Trophoblast cell (in vitro differentiated cells and primary cell): Measurements from ENCODE around the gene KIRREL2.
"Not testable (repeated sequence)": the region's sequence is repeated elsewhere in the genome, so short reads cannot be mapped to it uniquely, and the experiment has no call there.

ENCODE experiments used
- DNase-seq, 2 donors: peaks; one replicate each; pipeline ENCODE4 v3.0.0-alpha.2; 2016
- H2AFZ ChIP-seq: 2 replicates; pipeline ENCODE4 v1.6.1; 2013; ENCODE audit warnings: low read length, moderate library complexity, mild to moderate bottlenecking; ENCODE audit not compliant: insufficient read depth, poor library complexity
- H2AK5ac ChIP-seq: 2 replicates; pipeline ENCODE4 v1.6.1; 2013; ENCODE audit warnings: mild to moderate bottlenecking, low read length
- H2BK120ac ChIP-seq: 2 replicates; pipeline ENCODE4 v1.6.1; 2013; ENCODE audit warnings: low read length, mild to moderate bottlenecking, moderate library complexity; ENCODE audit not compliant: insufficient read depth, poor library complexity
- H2BK12ac ChIP-seq: 2 replicates; pipeline ENCODE4 v1.6.1; 2013; ENCODE audit warnings: mild to moderate bottlenecking, low read length, moderate library complexity
- H2BK5ac ChIP-seq: 2 replicates; pipeline ENCODE4 v1.6.1; 2013; ENCODE audit warnings: low read length, low read depth, moderate library complexity, mild to moderate bottlenecking; ENCODE audit not compliant: poor library complexity
- H3K14ac ChIP-seq: 2 replicates; pipeline ENCODE4 v1.6.1; 2013; ENCODE audit warnings: mild to moderate bottlenecking, low read length
- H3K18ac ChIP-seq: 2 replicates; pipeline ENCODE4 v1.6.1; 2013; ENCODE audit warnings: mild to moderate bottlenecking, low read length
- H3K23ac ChIP-seq: 2 replicates; pipeline ENCODE4 v1.6.1; 2013; ENCODE audit warnings: low read length
- H3K27ac ChIP-seq: 2 replicates; pipeline ENCODE4 v1.5.1; 2013; ENCODE audit warnings: low read depth, mild to moderate bottlenecking, inconsistent platforms, low read length, moderate library complexity
- H3K27me3 ChIP-seq: 2 replicates; pipeline ENCODE4 v1.6.1; 2013; ENCODE audit warnings: inconsistent platforms, mild to moderate bottlenecking, low read length, moderate library complexity; ENCODE audit not compliant: insufficient read depth
- H3K36me3 ChIP-seq, 2 experiments: 1 replicate in 1 of 2; 2 replicates in 1 of 2; pipeline ENCODE4 v1.6.1; 2013; ENCODE audit warnings: low read length in 2 of 2, mild to moderate bottlenecking in 2 of 2, moderate library complexity in 1 of 2; ENCODE audit not compliant: insufficient read depth in 2 of 2, control insufficient read depth in 1 of 2
- H3K4ac ChIP-seq: 2 replicates; pipeline ENCODE4 v1.6.1; 2013; ENCODE audit warnings: low read depth, mild to moderate bottlenecking, low read length, moderate library complexity
- H3K4me1 ChIP-seq, 2 experiments: 1 replicate in 1 of 2; 2 replicates in 1 of 2; pipeline ENCODE4 v1.6.1; 2013; ENCODE audit warnings: low read length in 2 of 2, mild to moderate bottlenecking in 2 of 2, moderate library complexity in 1 of 2; ENCODE audit not compliant: insufficient read depth in 2 of 2, control insufficient read depth in 1 of 2
- H3K4me2 ChIP-seq: 2 replicates; pipeline ENCODE4 v1.6.1; 2013; ENCODE audit warnings: inconsistent platforms, mild to moderate bottlenecking, low read length, moderate library complexity
- H3K4me3 ChIP-seq: 2 replicates; pipeline ENCODE4 v1.5.1; 2013; ENCODE audit warnings: mild to moderate bottlenecking, low read depth, low read length, inconsistent platforms
- H3K79me1 ChIP-seq: one replicate; pipeline ENCODE4 v1.6.1; 2013; ENCODE audit warnings: low read length
- H3K79me2 ChIP-seq: 2 replicates; pipeline ENCODE4 v1.6.1; 2013; ENCODE audit warnings: low read length, mild to moderate bottlenecking; ENCODE audit not compliant: control insufficient read depth, insufficient read depth, poor library complexity
- H3K9ac ChIP-seq: 2 replicates; pipeline ENCODE4 v1.6.1; 2013; ENCODE audit warnings: mild to moderate bottlenecking, low read length
- H3K9me3 ChIP-seq: 2 replicates; pipeline ENCODE4 v1.6.1; 2013; ENCODE audit warnings: low read depth, mild to moderate bottlenecking, control low read depth, inconsistent platforms, low read length; ENCODE audit not compliant: insufficient read depth
- H4K12ac ChIP-seq: 2 replicates; pipeline ENCODE4 v1.6.1; 2013; ENCODE audit warnings: low read depth, mild to moderate bottlenecking, low read length, moderate library complexity
- H4K8ac ChIP-seq: 2 replicates; pipeline ENCODE4 v1.6.1; 2013; ENCODE audit warnings: low read depth, mild to moderate bottlenecking, low read length, moderate library complexity
- H4K91ac ChIP-seq: one replicate; pipeline ENCODE4 v1.6.1; 2013; ENCODE audit warnings: low read depth, mild to moderate bottlenecking, low read length, moderate library complexity
- WGBS: extraction: QIAGEN DNeasy Blood & Tissue Kit; methylation state at CpG from one replicate; pipeline ENCODE4 v1.1.7; 2013; ENCODE audit warnings: missing lambda C conversion rate; ENCODE audit not compliant: insufficient read length, insufficient coverage; ENCODE audit errors: extremely low coverage; 5-methylcytosine and 5-hydroxymethylcytosine counted together

KIRREL2 gene

DNA sequence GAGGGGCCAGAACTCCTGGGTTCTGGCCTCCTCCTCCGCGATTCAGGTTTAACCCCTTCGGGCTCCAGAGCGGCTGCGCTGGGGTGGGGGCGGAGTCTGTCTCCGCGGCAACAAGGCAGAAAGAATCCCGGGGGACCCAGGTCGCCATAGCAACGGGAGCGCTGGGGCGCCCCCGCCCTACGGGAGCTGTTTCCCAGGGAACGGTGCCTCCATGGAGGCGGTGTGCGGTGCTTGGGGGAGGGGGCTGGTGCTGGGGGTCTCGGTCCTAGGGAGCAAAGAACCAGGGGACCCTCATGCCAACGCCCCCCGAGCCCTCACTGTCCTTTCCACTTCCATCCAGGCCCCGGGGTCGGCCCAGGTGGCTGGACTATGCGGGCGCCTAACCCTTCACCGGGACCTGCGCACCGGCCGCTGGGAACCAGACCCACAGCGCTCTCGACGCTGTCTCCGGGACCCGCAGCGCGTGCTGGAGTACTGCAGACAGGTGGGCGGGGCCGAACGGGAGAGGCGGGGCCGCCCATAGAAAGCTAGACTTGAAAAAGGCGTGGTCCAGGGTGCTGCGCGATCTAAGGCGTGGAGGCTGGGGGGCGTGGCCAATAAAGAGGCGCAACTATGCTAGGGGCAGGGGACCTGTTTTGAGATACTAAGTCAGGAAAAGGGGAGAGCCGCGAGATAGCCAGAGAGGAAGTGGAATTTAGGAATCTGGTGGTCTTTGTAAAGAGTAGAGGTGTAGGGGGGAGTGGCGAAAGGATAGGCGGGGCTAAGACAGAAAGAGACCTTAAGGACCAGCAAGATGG lies 12.8 kb downstream of the KIRREL2 start:
- Histone ChIP-seq H3K4me2 (peak overlapping the region; percentile 79), H2AFZ (no peak overlapping the region), H3K4ac (no peak overlapping the region), H3K79me1 (no peaks in the 10 kb centered on the region), H3K23ac (no peak overlapping the region), H2BK12ac (no peak overlapping the region), H2BK5ac (no peak overlapping the region), H3K4me1 (peaks cover 12% of the 10 kb centered on the region in 2 experiments), H4K12ac (no peak overlapping the region), H3K9me3 (peaks cover 2% of the 10 kb centered on the region), H3K36me3 (no peaks in the 10 kb centered on the region), H3K9ac (no peak overlapping the region), H3K14ac (no peak overlapping the region), H3K27me3 (peaks cover 13% of the 10 kb centered on the region), H3K4me3 (no peak overlapping the region), H4K91ac (no peak overlapping the region), H4K8ac (no peak overlapping the region), H2AK5ac (no peak overlapping the region), H2BK120ac (no peak overlapping the region), H3K27ac (no peak overlapping the region), H3K79me2 (no peaks in the 10 kb centered on the region), H3K18ac (no peak overlapping the region)
- WGBS, result no CpG with 5 or more reads among the region's 51 CpGs
- peak; percentile 94 to 95 for DNase-seq

DNA sequence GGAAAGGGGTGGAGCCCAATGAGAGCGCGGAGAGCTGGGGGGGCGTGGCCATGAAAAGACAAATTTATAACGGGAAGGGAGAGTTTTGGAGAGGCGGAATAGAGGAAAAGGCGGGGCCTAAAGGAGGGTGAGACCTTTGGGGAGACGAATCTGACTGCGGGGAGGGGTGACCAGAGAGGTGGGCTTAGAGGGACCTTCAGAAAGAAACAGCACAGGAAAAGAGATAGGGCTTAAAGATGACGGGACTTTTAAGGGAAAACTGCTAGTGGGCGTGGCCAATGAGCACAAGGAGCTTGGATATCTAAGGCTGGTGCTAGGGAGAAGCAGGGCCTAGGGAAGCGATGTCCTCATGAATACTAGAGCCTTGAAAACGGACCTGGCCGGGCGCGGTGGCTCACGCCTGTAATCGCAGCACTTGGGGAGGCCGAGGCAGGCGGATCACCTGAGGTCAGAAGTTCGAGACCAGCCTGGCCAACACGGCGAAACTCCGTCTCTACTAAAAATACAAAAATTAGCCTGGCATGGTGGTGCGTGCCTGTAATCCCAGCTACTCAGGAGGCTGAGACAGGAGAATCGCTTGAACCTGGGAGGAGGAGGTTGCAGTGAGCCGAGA lies 13.5 kb downstream of the KIRREL2 start:
- H3K4me1 ChIP-seq, result peaks cover 12% of the 10 kb centered on the region in 2 experiments
- H3K27ac ChIP-seq, result not testable (repeated sequence)

DNA sequence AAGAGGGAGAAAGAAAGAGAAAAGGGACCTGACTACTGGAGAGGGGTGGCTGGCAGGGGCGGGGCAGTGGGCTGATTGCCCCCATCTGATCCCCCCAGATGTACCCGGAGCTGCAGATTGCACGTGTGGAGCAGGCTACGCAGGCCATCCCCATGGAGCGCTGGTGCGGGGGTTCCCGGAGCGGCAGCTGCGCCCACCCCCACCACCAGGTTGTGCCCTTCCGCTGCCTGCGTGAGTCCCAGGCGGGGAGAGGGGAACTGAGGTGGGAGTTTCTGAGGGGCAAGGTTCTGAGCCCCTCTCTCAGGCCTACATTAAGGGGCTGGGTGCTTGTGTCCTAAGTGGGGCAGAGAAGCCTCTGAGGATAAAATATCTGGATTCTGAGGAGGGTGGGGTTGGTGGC lies 14.1 kb downstream of the KIRREL2 start:
- WGBS, result no CpG with 5 or more reads among the region's 12 CpGs
- Histone ChIP-seq H3K4ac (no peak overlapping the region), H2BK120ac (no peak overlapping the region), H3K9ac (no peak overlapping the region), H3K27me3 (peaks cover 13% of the 10 kb centered on the region), H3K4me3 (no peak overlapping the region), H2BK5ac (no peak overlapping the region), H3K27ac (no peak overlapping the region), H3K4me2 (no peak overlapping the region), H3K9me3 (peaks cover 2% of the 10 kb centered on the region), H3K14ac (no peak overlapping the region), H3K18ac (no peak overlapping the region), H4K91ac (no peak overlapping the region), H2AK5ac (no peak overlapping the region), H4K12ac (no peak overlapping the region), H3K36me3 (no peaks in the 10 kb centered on the region), H3K23ac (no peak overlapping the region), H2BK12ac (no peak overlapping the region), H4K8ac (no peak overlapping the region), H3K79me1 (no peaks in the 10 kb centered on the region), H2AFZ (no peak overlapping the region), H3K4me1 (peaks cover 12% of the 10 kb centered on the region in 2 experiments), H3K79me2 (no peaks in the 10 kb centered on the region)
- no peak for DNase-seq

More for the DNA sequence above, 13.5 kb downstream of the KIRREL2 start:
- not testable (repeated sequence) for H2BK120ac ChIP-seq, H4K12ac ChIP-seq, H3K23ac ChIP-seq, H3K4ac ChIP-seq, H3K18ac ChIP-seq, H2AFZ ChIP-seq, H2AK5ac ChIP-seq, H2BK12ac ChIP-seq, H3K36me3 ChIP-seq, H2BK5ac ChIP-seq, H3K9me3 ChIP-seq, H3K14ac ChIP-seq, H4K91ac ChIP-seq, H4K8ac ChIP-seq, H3K9ac ChIP-seq, H3K79me1 ChIP-seq, H3K79me2 ChIP-seq, H3K4me3 ChIP-seq
- H3K27me3 ChIP-seq, result peaks cover 13% of the 10 kb centered on the region
- no CpG with 5 or more reads among the region's 26 CpGs for WGBS
- H3K4me2 ChIP-seq, result peak overlapping the region; percentile 79
- peak in 1 of 2 donors; percentile 10 for DNase-seq

DNA sequence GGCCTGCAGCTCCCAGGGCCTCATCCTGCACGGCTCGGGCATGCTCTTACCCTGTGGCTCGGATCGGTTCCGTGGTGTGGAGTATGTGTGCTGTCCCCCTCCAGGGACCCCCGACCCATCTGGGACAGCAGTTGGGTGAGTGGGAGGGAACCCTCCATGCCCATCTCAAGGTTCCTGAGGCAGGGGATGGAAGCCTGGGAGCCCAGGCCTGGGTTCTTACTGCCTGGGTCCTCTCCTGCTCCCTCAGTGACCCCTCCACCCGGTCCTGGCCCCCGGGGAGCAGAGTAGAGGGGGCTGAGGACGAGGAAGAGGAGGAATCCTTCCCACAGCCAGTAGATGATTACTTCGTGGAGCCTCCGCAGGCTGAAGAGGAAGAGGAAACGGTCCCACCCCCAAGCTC lies 14.9 kb downstream of the KIRREL2 start:
- WGBS, result no CpG with 5 or more reads among the region's 12 CpGs

More for the DNA sequence above, 14.9 kb downstream of the KIRREL2 start:
- Histone ChIP-seq H3K4ac (no peak overlapping the region), H3K14ac (no peak overlapping the region), H4K91ac (no peak overlapping the region), H3K4me3 (no peak overlapping the region), H2BK5ac (no peak overlapping the region), H2AK5ac (no peak overlapping the region), H3K18ac (no peak overlapping the region), H3K23ac (no peak overlapping the region), H2BK12ac (no peak overlapping the region), H3K27me3 (peaks cover 13% of the 10 kb centered on the region), H3K9me3 (peaks cover 2% of the 10 kb centered on the region), H4K8ac (no peak overlapping the region), H3K27ac (no peak overlapping the region), H3K36me3 (no peaks in the 10 kb centered on the region), H3K4me2 (no peak overlapping the region), H4K12ac (no peak overlapping the region), H3K79me2 (no peaks in the 10 kb centered on the region), H3K9ac (no peak overlapping the region), H3K4me1 (peaks cover 12% of the 10 kb centered on the region in 2 experiments), H3K79me1 (no peaks in the 10 kb centered on the region), H2AFZ (no peak overlapping the region), H2BK120ac (no peak overlapping the region)
- DNase-seq, result no peak
